Glutamatergic neuron (in vitro differentiated cells): ENCODE results near the gene SSRP1. TPM values are rescaled to one million over a fixed set of nuclear protein-coding genes. Genes with fewer than 3 reads are reported as not detected.

Experiments
- DNase-seq: peaks from one replicate; pipeline ENCODE4 v3.0.0; 2022
- H3K27ac Mint-ChIP-seq: one replicate; pipeline ENCODE4 v1.8.0; 2020; ENCODE audit warnings: mild to moderate bottlenecking, mixed read lengths, inconsistent platforms; ENCODE audit not compliant: unreplicated experiment
- H3K27me3 Mint-ChIP-seq: one replicate; pipeline ENCODE4 v1.8.0; 2020; ENCODE audit warnings: mild to moderate bottlenecking, moderate library complexity, mixed read lengths, inconsistent platforms; ENCODE audit not compliant: unreplicated experiment
- H3K36me3 Mint-ChIP-seq: one replicate; pipeline ENCODE4 v1.8.0; 2020; ENCODE audit warnings: mild to moderate bottlenecking, mixed read lengths, inconsistent platforms; ENCODE audit not compliant: unreplicated experiment
- H3K4me1 Mint-ChIP-seq: one replicate; pipeline ENCODE4 v1.8.0; 2020; ENCODE audit warnings: mild to moderate bottlenecking, low read depth, mixed read lengths, inconsistent platforms; ENCODE audit not compliant: unreplicated experiment
- H3K4me3 Mint-ChIP-seq: one replicate; pipeline ENCODE4 v1.8.0; 2020; ENCODE audit warnings: mild to moderate bottlenecking, mixed read lengths, inconsistent platforms; ENCODE audit not compliant: unreplicated experiment
- H3K9me3 Mint-ChIP-seq: one replicate; pipeline ENCODE4 v1.8.0; 2020; ENCODE audit warnings: mild to moderate bottlenecking, moderate library complexity, mixed read lengths, inconsistent platforms; ENCODE audit not compliant: unreplicated experiment
- CTCF ChIP-seq: fragments of 200-600 bp; sonication (generic); IDR thresholded peaks from one replicate; pipeline ENCODE4 v1.5.0; 2021; ENCODE audit not compliant: partially characterized antibody, unreplicated experiment
- total RNA-seq: library from RNA; stranded (reverse); fragmentation: NEBNext Ultra II Directional; extraction: Animal tissue kit (Norgen Biotek cat#: 25700); gene quantifications from one replicate; pipeline ENCODE4 v1.2.1, GENCODE V29; 2021; ENCODE audit not compliant: unreplicated experiment

Gene SSRP1
- total RNA-seq, 1 donor from 2014 or later: 91.4 TPM

- no peak for TF ChIP-seq CTCF
- Mint-ChIP-seq H3K27ac (no peak overlapping the region), H3K4me3 (no peak overlapping the region), H3K27me3 (peaks cover 18% of the 10 kb centered on the region), H3K36me3 (peaks cover 9% of the 10 kb centered on the region), H3K9me3 (peaks cover 17% of the 10 kb centered on the region), H3K4me1 (peaks cover 4% of the 10 kb centered on the region)
- no peak for DNase-seq
These were observed 23.7 kb upstream of the SSRP1 start for GRCh38 chr11:57359396-57359795.

- H3K4me1 Mint-ChIP-seq: peaks cover 4% of the 10 kb centered on the region
- peaks cover 17% of the 10 kb centered on the region for H3K27me3 Mint-ChIP-seq
- H3K4me3 Mint-ChIP-seq: no peak overlapping the region
- no peak overlapping the region for H3K27ac Mint-ChIP-seq
- TF ChIP-seq CTCF: no peak
- H3K9me3 Mint-ChIP-seq: peaks cover 16% of the 10 kb centered on the region
- H3K36me3 Mint-ChIP-seq: peaks cover 8% of the 10 kb centered on the region
- DNase-seq: no peak
These were observed 23.3 kb upstream of the SSRP1 start for GRCh38 chr11:57358991-57359390.

GRCh38 chr11:57358543-57358961, 22.9 kb upstream of the SSRP1 start:
- H3K36me3 Mint-ChIP-seq: peaks cover 8% of the 10 kb centered on the region
- peaks cover 4% of the 10 kb centered on the region for H3K4me1 Mint-ChIP-seq
- no peak for TF ChIP-seq CTCF
- no peak for DNase-seq
- H3K9me3 Mint-ChIP-seq: peaks cover 15% of the 10 kb centered on the region
- H3K27ac Mint-ChIP-seq: no peak overlapping the region
- no peak overlapping the region for H3K4me3 Mint-ChIP-seq
- H3K27me3 Mint-ChIP-seq: peaks cover 17% of the 10 kb centered on the region

- peaks cover 5% of the 10 kb centered on the region for H3K36me3 Mint-ChIP-seq
- no peak for TF ChIP-seq CTCF
- peaks cover 15% of the 10 kb centered on the region for H3K9me3 Mint-ChIP-seq
These were observed 22.2 kb upstream of the SSRP1 start for GRCh38 chr11:57357856-57358255.

GRCh38 chr11:57357310-57357709, 21.6 kb upstream of the SSRP1 start:
- H3K4me3 Mint-ChIP-seq: no peak overlapping the region
- peaks cover 5% of the 10 kb centered on the region for H3K4me1 Mint-ChIP-seq
- H3K27me3 Mint-ChIP-seq: peaks cover 17% of the 10 kb centered on the region
- no peak overlapping the region for H3K27ac Mint-ChIP-seq
- no peak for TF ChIP-seq CTCF
- no peak for DNase-seq
- H3K36me3 Mint-ChIP-seq: no peaks in the 10 kb centered on the region
- peaks cover 15% of the 10 kb centered on the region for H3K9me3 Mint-ChIP-seq

More at GRCh38 chr11:57357856-57358255, 22.2 kb upstream of the SSRP1 start:
- no peak overlapping the region for H3K27ac Mint-ChIP-seq
- no peak for DNase-seq
- peaks cover 5% of the 10 kb centered on the region for H3K4me1 Mint-ChIP-seq
- peaks cover 17% of the 10 kb centered on the region for H3K27me3 Mint-ChIP-seq
- H3K4me3 Mint-ChIP-seq: no peak overlapping the region
